Central memory CD4-positive, alpha-beta T cell (primary cell): ENCODE results near the gene ANKS6.

Experiments used
- DNase-seq: peaks from one replicate; pipeline ENCODE4 v3.0.0; 2022

Gene ANKS6

DNA sequence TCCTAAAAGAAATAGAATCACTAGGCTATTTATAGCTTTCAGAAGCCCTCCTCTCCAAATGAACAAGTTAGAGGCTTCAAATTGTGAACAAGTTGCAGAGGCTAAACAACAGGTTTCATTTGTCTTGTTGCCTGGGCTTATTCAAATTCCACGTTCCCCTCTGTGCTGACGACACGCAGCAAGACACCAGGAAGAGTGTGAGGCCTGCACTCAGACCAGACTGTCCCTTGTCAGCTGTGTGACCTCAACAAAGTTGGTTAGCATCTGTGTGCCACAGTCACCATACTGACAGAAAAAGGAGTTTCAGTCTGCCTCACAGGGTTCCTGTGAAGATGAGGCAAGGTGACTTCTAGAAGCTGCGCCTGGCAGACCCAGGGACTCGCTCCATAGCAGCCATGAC, 65.5 kb downstream of the ANKS6 start:
- no peak for DNase-seq

DNA sequence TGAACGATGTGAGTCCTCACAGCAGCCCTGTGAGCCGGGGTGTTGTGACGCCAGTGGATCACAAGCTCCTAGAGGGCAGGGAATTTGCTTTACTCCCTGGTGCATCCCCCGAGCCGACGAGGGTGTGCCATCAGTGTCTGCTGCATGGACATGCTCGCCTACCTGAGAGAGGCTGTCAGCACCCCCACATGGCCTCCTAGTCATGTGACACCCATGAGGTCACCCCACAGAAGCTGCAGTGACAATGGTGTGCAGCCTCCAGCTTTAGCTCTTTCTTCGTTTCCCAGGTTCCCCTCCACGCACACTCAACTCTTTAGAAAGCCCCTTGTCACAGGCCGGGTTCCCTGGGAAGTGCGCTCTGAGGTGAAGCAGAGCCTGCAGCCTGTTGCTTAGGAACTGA, 67.9 kb downstream of the ANKS6 start:
- no peak for DNase-seq

DNA sequence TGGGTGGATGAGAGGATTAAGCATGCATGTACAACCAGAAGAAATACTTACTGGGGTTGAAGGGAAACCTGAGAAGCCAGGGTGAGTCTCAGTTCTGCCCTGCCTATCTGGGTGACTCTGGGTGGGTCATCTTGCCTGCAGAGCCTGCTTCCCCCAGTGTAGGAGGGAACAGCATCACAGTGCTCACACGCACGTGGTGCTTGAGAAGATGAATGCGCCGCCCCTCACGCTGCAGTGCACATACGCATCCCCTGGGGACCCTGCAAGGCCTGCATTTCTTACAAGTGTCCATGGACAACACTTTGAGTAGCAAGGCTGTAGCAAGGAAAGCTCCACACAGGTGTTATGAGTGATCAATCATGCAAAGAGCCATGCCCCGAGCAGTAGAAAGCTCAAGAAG, 68.9 kb downstream of the ANKS6 start:
- no peak for DNase-seq

DNA sequence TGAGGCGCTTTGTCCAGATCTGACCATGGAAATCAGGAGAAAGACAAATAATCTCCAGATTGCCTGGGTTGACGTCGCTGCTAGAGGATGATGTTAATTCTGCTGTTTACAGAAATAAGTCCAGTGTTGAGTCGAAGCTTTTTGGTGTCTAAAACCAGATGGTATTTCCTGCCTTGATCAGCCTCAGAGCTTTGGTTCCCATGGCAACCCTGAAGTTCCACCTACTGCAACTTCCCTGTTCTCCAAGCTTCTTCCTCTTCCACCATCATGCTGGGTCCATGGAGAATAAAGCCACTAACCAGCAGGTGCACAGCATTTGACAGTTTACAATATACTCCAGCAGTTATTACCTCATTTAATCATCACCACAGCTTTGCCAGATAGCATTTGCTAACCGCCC, 69.6 kb downstream of the ANKS6 start:
- DNase-seq: no peak

DNA sequence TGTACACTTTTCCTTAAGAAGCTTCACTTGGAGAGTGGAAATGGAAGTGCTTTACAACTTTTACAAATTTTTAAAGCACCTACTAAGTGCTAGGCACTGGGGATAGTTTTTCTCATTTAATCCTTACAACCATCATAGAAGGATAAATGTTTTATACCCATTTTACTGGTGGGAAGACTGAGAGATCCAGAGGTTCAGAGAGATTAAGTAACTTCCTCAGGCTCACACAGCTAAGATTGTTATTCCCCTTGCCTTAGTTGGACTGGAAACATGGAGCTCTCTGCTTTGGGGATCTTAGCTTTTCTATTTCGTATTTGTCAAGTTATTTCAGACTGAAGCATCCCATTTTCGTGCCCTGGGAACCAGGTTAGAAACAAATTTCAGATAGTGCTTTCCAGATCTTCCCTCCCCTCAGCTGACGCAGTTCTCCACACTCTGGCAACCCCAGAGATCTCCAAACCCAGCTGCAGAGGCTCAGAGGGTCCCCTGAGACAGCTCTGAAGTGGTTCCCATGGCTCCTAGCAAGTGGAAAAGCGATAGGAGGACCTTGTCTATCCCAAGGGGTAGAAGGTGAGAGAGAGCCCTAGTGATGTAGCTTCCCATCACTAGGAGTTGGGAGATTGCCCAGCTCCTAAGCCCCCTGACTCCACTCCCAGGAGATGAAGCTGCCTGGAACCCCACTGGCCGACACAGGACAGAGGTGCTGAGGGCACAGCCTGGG, 71.4 kb downstream of the ANKS6 start:
- DNase-seq: no peak

DNA sequence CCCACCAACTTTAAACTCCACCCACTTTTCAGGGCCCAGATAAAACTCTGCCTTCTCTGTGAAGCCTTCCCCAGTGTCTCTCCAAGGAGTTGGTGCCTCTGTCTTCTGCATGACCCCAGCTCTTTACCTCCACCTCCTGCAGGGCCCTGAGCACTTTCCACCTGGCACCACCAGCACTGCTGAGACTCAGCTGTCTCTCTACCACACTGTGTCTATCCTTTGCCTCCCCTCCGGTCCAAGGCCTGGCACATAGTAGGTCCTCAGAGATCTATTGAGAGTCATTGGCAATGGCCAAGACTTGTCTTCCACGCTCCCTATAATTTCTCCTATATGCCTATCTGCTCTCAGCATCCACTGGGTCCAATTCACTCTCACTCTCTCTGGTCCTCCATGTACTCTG, 74.7 kb downstream of the ANKS6 start:
- DNase-seq: no peak

DNA sequence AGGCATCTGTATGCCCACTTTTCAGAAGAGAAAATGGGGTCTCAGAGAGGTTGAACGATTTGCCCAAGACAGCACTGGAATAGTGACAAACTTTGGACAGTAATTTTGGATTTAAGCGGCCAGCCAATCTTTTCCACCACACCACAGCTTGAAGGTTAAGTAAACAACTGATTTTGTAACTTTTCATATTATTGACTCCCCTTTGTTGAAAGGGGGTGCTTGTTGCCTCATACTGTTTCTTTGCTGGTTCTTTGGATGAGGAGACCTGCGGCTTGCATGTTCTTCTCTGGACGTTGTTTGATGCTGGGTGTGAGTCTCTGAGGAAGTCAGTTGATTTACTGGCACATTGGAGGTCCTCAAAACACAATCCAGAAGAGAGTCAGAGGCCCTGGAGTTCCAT, 76.0 kb downstream of the ANKS6 start:
- DNase-seq: no peak

DNA sequence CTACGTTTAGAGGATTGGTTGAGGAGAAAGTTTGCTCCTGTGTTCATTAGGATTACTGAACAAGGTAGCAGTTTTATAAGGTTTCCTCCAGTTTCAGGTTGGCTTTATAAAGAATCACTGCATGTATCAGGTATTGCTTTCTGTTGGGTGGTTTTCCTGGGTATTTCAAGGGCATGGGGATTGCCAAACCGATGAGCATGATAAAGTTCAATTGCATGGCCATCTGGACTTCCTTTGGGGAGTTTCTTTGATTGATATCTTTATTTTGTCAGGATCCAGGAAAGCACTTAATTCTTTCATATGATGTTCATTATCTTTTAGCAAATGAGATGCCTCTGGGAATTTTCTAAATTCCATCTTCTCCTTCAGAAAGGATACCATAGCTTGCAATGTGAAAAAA, 77.3 kb downstream of the ANKS6 start:
- no peak for DNase-seq

DNA sequence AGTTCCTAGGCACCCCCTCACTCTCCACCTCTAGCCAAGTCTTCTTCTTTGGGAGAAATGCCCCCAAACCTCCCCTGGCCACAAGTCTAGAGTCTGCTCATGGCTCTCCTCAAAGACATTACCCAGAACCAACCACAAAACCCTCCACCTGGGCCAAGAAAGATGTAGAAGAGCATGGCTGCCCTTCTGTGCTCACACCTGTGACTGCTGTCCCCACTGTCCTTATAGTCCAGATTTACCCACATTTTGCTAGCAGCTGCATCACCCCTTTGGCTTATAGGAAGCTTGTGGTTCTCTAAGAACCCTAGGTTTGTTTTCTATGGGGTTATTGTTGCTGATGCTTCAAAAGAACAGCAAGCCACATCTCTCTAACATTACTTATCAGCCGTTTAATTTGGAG, 81.5 kb downstream of the ANKS6 start:
- no peak for DNase-seq

DNA sequence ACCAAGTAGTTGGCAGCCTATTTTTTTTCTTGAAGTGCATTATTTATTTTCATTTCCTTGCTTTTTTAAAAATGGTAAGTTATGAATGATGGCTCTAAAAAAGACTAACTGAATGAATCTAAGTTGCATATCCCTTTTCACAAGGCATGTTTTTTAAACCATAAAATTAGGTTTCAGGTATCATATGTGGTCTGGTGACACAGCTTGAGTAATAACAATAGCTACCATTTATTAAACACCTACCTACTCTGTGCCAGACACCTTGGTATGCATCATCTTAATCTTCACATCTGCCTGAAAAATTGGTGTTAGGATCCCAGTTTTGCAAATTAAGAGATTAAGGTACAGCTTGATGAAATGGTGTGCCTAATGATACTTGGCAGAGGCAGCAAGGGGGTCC, 83.4 kb downstream of the ANKS6 start:
- DNase-seq: no peak

DNA sequence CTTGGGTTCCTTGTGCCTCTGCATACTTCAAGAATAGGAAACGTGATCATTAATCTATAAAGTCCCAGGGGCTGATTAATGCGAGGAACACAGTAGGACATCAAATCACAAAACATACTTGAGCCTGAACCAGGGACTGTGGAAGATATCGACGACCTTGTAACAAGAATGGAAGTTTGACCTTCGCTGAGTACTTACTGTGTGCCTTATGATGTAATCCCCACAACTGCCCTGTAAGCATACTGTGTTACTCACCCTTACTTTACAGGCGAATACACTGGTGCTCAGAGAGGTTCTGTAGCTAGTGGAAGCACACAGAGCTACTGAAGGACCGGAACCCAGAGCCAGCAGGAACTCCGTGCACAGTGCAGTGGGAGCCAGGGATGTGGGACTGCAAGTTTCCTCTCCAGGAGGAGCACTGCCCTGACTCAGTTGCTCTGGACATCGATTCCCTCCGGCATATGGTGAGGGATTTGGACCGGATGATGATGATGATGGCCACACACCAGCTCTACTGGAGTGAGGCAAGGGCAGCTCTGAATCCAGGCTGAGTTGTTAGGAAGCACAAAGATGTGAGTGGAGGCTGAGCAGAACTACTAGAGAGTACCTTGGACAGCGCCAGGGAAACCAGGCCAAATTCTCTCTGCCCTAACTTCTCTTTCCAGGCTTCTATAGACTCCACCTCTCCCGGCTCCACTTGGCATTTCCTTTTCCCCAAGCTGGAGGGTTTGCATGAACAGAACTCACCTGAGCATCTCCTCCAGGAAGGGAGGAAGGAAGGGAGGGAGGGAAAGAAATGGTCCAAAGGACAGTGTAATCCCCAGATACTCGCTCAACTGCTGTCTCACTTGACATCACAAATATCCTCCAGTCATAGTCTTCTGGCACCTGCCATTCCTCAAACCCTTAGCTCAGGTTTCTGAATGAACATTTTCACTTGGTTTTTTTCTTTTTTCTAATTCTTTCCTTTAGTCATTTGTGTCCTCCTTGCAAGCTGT, 86.1 kb downstream of the ANKS6 start:
- DNase-seq: no peak

DNA sequence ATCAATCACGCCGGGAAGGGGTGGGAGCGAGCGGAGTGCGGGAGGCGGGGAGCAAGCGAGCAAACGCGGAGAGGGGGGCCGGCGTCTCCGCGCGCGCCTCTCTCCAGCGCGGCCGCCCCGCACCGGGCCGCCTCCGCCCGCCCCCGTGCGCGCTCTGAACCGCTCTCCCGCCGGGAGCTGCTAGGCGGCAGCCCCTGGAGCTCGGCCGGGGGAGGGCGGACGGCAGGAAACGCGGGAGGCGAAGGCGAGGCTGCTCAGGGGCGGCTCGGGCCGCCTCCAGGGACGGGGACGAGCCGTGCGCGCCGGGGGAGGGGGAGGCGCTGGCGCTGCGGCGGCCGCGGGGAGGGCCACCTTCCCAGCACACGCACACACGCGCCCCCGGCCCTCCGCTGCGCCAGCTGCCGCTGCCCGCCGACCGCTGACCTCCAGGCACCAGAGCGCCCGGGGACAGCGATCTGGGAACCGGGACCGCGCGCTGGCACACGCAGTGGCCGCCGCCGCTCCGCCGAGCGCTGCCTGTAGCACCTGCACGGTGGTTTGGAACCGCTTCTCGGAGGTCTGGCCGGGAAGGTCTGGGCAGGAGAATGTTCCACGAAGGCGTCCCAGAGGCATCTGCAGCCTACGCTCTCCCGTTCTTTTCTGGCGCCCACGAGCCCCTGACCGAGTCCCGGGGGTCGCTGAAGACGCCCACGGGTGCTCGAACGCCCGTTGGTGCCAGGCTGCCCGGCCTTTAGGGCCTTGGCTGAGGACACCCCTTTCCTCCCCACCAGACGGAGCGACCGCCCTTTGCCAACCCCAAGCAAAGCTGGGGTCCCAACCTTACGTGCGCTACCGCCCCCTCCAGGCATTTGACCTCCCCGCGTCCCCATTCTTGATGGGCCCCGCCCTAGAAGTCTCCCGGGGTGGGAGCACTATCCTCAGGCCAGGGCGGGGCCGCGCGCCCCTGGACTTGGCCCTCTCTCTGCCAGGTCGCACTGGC, 87.1 kb downstream of the ANKS6 start, which contains the start of gene GABBR2:
Gene GABBR2 (minus strand): TSS at position 3 of the 979 bp plus-strand sequence. CDS start 198 bp downstream, outside the sequence.
- no peak for DNase-seq

DNA sequence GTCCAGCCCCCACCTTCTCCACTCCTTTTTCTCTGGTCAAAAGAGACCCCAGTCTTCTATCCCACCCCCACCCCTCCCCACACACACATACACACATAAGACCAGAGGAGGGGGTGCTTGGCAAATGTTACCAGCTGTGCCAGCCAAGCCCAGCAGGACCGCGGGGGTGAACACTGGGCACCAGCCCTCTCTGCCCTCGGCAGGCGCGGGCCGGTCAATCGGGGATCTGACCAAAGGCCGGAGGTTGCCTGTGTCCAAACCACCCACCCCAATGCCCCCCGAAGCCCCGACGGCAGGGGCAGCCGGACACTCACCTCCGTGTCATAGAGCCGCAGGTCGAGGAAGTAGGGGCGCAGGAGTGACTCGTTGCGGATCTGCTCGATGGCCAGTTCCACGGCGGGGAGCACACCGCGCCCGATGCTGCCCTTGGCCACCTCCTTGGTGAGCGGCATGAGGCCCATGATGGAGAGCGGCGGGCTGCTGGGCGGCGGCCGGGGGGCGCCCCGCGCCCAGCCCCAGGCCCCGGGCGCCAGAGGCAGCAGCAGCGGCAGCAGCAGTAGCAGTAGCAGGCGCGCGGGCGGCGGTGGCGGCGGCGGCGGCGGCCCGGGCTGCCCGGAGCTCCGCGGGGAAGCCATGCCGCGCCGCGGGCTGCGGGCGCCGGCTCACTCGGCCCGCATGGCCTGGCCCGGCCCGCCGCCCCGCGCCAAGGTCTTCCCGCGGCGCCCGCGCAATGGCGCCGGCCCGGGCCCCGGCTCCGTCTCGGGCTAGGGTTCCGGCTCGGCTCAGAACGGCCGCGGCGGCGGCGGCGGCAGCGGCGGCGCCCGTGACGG, 88.0 kb downstream of the ANKS6 start:
- DNase-seq: no peak

DNA sequence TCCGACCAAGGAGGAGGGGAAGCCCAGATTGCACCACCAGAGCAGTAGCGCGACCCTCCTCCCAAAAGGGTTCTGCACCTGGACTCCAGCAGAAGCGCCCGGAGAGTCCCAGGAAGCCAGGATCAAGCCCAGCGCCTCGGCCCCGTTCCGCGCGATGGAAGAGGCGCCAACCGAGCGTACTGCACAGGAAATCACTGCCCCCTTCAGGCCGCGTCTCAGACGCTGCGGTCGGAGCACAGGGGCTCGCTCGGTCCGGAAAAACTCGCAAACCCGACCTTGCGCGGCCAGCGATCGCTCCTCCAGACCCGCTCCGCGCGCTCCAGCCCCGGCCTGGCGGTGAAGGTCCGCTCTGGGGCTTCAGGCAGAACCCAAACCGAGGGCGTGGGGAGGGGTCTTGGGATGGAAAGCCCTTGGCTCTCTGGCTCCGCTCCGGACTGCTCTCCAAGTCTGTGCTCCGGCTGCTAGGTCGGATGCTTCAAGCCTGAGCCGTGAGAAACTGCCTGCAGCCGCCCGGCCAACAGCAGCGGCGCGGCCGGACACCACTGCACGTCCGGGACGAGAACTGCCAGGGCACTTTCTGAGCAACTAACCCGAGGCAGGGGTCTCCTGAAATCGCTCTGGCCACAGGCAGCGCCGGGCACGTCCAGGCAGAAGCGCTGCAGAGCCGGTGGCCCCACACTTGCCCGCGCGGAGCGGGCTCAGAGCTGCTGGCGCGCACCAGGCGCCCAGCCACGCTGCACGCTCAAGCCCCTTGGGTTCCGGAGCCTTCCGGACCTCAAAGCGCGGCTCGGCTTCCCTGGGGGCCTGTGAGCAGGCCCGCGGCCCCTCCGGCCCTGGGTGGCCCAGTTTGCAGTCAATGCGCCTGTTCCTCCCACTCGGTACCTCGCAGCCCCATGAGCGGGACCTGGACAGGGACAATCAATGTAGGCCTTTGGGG, 88.9 kb downstream of the ANKS6 start:
- no peak for DNase-seq

DNA sequence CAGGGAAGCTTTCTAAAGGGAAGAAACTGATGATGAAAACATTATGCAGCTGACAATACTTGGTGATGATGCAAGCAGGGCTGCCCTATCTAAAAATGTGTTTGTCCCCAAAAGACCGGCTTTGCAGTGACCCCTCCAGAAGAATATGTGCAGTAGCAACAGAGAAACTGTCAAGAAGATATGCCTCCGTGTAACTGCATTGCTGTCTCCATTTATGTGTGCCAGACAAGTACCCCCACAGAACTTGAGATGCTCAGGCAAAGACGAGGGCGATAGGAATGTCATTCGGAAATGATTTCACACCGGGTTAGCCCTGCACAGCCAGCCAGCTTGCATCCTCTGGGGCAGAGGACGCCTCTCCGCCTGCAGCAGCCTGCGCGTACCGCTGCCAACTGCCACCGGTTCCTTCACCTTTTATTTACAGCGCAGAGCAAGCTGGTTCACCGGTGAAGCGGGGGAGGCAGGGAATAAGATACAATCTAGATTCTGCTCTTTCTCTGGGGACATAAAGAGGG, 89.6 kb downstream of the ANKS6 start:
- DNase-seq: no peak

DNA sequence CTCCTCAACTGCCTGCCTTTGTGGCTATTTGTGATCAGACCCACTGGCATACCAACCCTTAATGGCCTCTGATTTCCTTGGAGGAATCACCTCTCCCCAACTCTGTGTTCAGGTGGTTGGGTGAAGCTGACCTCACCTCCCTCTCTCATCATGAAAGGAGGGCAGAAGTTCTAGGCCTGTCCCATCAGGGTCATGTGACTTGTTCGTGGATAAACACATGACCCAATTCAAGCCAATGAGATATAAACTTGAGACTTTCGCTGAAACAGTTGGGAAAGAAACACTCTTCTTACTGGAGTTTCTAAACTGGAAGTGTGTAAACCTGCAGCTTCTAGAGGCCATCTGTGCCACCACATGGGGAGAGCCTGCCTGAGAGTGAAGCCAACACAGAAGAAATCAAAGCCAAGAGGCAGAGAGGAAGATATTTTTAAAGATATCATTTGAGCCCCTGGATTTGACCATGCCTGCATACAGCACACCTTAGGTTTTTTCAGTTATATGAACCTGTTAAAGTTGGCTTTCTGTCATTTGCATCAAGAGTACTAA, 93.4 kb downstream of the ANKS6 start:
- no peak for DNase-seq

DNA sequence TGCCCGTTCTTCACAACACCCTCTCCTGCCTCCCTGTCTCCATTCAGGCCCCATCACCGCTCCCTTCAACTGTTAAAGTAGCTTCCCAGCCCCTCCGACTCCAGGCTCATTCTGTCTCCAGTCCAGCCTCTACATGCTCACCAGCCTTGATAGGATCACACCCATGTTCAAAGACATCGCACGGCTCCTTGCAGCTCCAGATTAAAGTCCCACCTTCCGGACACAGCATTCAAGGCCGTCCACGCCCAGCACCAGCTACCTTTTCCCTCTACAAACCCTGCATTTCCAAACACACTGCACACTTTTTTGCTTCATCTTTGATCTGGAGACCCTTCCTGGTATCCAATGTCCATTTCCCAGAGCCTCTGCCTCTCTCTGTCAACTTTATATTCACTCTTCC, 94.0 kb downstream of the ANKS6 start:
- no peak for DNase-seq

DNA sequence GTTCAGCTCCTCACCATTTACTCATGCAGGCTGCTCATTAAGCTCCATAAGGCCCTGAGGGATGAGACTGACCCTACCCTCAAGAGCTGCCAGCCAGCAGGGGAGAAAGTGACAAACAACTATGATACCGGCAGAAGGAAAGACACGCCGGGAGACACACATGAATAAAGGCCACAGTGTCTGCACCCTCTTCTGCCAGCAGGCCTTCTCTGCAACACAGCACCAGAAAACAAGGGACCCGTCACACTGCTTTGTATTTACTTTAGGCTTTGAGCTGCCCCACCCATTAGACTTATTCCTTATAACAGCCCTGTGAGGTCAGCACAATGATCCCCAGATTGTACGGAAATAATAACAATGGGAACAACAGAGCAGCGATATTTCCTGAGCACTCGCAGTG, 94.8 kb downstream of the ANKS6 start:
- DNase-seq: no peak

DNA sequence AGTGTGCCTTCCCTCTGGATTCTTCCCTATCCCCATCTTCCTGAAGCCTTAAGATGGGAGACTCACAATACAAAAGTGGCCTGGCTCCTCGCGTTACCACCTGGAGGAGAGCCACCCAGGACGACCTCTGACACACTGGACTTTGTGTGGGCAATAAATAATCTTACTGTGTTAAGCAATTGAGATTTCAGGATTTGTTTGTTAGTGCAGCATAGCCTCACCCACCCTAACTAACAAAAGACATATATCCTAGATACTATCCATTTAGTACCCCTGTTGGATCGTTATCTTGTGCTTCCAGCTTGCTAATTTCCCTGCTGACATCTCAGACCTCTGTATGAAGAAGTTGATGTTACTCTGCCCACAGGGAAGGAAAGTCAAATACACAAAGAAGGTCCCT, 95.6 kb downstream of the ANKS6 start:
- DNase-seq: no peak

DNA sequence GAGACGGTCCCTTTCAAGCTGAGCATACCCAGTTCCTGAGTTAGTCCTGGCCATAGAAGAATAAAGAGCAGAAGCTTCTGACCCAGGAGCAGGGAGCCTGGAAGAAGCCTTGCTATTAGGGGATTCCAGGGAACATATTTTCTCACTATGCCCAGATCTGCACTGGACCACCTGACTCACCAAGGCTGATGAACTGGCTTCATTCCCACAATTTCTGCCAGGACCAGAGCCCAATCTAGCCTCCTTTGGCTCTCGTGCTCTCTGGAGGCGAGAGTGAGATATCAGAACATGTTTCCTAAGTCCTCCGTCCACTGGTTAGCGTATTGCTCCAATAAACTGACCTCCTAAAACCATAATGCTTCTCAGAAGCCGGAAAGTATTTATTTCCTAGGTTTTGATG, 97.5 kb downstream of the ANKS6 start:
- no peak for DNase-seq
